HG03025 (cell line): ENCODE measurements around the gene MYL2.

Experiments
- ATAC-seq: cut with Tn5 transposase; IDR thresholded peaks from one replicate; pipeline ENCODE4 v1.9.1; 2021; ENCODE audit warnings: mild to moderate bottlenecking, moderate library complexity; ENCODE audit not compliant: unreplicated experiment, low FRiP score

The MYL2 gene

GRCh38 chr12:110901401-110901800 lies 19.0 kb downstream of the MYL2 start:
- ATAC-seq = no peak

DNA sequence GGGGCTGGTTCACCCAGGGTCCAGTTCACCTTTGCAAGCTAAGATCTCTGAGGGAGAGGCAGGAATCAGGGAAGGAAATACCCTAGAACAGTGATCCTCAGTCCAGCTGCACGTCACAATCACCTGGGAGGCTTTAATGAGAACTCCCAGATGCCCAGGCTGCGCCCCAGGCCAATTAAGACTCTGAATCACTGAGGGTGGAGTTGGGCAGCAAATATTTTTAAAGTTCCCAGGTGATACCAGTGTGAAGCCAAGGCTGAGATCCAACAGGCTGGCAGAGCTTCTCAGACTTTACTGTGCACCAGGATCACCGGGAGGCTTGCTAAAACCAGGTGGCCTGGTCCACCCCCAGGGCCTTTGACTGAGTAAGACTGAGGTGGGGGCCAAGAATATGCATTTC lies 23.8 kb downstream of the MYL2 start:
- no peak for ATAC-seq

- ATAC-seq = no peak
These were observed 26.4 kb downstream of the MYL2 start for GRCh38 chr12:110893956-110894355.

DNA sequence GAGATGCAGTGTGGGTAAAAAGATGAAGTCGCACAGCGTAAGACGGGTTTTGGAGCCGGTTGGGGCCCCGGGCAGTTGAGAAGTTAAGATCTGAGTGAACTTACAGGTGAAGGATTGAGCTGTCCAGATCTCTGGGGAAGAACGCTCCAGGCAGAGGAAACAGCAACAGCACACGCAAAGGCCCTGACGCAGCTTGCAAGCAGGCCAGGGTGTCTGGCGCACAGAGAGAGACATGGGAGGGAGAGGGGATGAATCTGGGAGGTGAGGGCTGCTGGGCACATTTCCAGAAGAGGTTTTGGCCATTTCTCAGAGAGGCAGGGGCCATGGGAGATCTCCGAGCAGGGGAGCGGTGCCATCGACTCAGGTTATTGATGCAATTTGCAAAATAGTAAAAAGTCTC lies 31.0 kb downstream of the MYL2 start:
- no peak for ATAC-seq

GRCh38 chr12:110888256-110888991 lies 32.0 kb downstream of the MYL2 start:
- ATAC-seq = no peak

GRCh38 chr12:110885152-110885840 lies 35.1 kb downstream of the MYL2 start:
- no peak for ATAC-seq

DNA sequence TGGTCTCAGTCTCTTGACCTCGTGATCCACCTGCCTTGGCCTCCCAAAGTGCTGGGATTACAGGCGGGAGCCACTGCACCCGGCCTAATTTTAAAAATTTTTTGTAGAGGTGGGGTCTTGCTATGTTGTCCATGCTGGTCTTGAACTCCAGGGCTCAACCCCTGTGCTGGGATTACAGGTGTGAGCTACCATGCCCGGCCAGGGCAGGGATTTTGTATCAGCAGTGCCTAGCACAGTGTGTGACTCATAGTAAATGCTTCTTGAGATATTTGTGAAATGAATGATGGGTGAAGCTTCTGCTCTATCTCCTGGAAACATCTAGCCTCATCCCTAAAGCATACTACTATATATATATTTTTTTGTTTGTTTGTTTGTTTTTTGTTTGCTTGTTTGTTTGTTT lies 37.1 kb downstream of the MYL2 start:
- no peak for ATAC-seq

GRCh38 chr12:110880651-110881050 lies 39.7 kb downstream of the MYL2 start:
- ATAC-seq = no peak

GRCh38 chr12:110874781-110875180 lies 45.6 kb downstream of the MYL2 start:
- no peak for ATAC-seq

DNA sequence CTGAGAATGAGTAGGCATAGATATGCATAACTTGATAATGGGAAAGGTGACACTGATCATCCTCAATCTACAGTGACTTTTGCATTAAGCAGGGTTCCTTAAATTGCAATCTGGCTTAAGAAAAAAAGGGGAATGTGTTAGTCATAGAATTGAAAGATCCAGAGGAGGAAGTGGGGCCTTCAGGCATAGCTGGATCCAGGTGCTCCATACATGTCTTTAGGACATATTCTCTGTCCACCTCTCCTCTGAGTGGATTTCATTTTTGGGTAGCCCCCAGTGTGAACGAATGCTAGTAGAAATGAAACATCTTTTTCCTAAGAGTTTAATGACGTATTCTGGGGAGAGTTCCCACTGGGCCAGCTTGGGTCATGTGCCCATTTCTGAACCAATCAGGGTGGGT lies 46.0 kb downstream of the MYL2 start:
- ATAC-seq = no peak

- ATAC-seq = no peak
These were observed 48.3 kb downstream of the MYL2 start for GRCh38 chr12:110872100-110872499.

DNA sequence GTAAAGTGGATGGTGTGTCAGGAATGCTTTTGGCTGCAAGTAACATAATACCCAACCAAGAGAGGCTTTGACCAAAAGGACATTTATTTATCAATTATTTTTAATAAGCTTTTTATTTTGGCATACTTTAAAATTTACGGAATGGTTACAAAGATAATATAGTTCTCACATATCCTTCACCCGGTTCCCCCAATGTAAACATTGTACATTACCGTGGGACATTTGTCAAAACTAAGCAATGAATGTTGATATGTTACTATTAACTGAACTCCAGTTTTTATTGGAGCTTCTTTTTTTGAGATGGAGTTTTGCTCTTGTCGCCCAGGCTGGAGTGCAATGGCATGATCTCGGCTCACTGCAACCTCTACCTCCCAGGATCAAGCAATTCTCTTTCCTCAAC lies 50.6 kb downstream of the MYL2 start:
- no peak for ATAC-seq

GRCh38 chr12:110869026-110869425 lies 51.4 kb downstream of the MYL2 start:
- ATAC-seq = no peak

DNA sequence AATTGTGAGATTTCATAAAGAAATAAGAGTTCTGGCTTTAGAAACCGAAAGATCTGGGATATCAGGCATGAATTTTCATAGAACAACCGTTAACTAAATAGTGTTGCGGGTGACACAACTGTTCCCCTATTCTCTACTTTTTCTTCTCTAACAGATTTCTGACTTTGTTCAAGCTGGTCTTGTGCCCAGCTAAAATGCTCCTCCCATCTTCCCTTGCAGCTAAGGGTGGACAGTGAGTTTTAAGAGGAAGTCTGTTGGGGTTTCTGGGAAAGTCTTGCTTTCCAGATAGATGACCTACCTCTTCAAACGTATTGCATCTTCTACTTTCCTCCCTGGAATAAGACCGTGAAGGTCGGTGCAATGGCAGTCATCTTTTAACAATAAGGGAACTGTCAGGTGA lies 54.9 kb downstream of the MYL2 start:
- ATAC-seq = no peak

DNA sequence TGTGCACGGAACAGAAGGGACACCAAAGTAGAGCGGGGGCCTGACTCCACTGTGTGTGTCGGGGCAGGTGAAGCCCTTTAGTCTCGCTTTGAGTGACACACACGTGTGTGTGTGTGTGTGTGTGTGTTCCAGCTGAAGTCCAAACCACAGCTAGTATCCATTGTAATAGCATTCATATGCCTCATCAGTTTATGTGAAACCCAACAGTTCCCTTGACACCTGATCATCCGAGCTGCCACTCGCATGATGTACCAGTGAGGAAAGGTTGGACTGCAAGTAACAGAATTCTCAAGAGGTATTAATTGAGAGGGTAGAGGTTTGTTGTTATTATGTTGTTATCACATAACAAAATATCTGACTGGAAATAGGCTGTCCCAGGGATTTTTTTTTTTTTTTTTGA lies 57.2 kb downstream of the MYL2 start:
- ATAC-seq = no peak

GRCh38 chr12:110862329-110862728 lies 58.0 kb downstream of the MYL2 start:
- ATAC-seq = no peak

GRCh38 chr12:110861729-110862128 lies 58.6 kb downstream of the MYL2 start:
- ATAC-seq = no peak
